IMR-90 (cell line): ENCODE data around the gene DOCK1. TPM values are rescaled to one million over a fixed set of nuclear protein-coding genes. Genes with fewer than 3 reads are reported as not detected.

Experiments used
- ATAC-seq: fragments of 200-7000 bp; cut with Tn5 transposase; 2 replicates; pipeline ENCODE4 v1.9.1; 2020; ENCODE audit warnings: low read depth, mild to moderate bottlenecking, moderate library complexity
- BruUV-seq: library from RNA; stranded (reverse); fragments of 400-500 nt; replicated peaks from 2 replicates; lab custom pipeline; 2021; lab: Mats Ljungman, UMichigan
- CTCF ChIA-PET: fragments of 300-600 bp; formaldehyde crosslinking; extraction: SDS; loops from one replicate; lab custom pipeline; 2021; ENCODE audit warnings: antibody characterized with exemption; lab: Yijun Ruan, JAX
- POLR2A ChIA-PET: fragments of 300-600 bp; sonication (Branson Sonifier 250); formaldehyde crosslinking; loops from one replicate; lab custom pipeline; 2022; ENCODE audit warnings: antibody characterized with exemption; ENCODE audit not compliant: unreplicated experiment; lab: Charles Lee
- DNase-seq: peaks from one replicate; pipeline ENCODE4 v3.0.0; 2013
- H2AFZ ChIP-seq: replicated peaks from 2 replicates; pipeline ENCODE3; 2013; ENCODE audit warnings: low read length, mild to moderate bottlenecking; ENCODE audit not compliant: poor library complexity
- H2AK5ac ChIP-seq: 2 replicates; pipeline ENCODE4 v1.6.1; 2013; ENCODE audit warnings: low read depth, low read length, inconsistent platforms
- H2AK9ac ChIP-seq: replicated peaks from 2 replicates; pipeline ENCODE3; 2013; ENCODE audit warnings: mild to moderate bottlenecking, low read depth, low read length, moderate library complexity; ENCODE audit not compliant: poor library complexity
- H2BK120ac ChIP-seq: 2 replicates; pipeline ENCODE4 v1.6.1; 2013; ENCODE audit warnings: low read depth, low read length, inconsistent platforms
- H2BK15ac ChIP-seq: 3 replicates; pipeline ENCODE4 v1.6.1; 2013; ENCODE audit warnings: low read depth, low read length, inconsistent platforms
- H2BK20ac ChIP-seq: 2 replicates; pipeline ENCODE4 v1.6.1; 2013; ENCODE audit warnings: low read depth, mild to moderate bottlenecking, inconsistent platforms, low read length, moderate library complexity
- H2BK5ac ChIP-seq: 2 replicates; pipeline ENCODE4 v1.6.1; 2013; ENCODE audit warnings: mild to moderate bottlenecking, low read depth, low read length, inconsistent platforms; ENCODE audit not compliant: poor library complexity, severe bottlenecking
- H3K14ac ChIP-seq: replicated peaks from 2 replicates; pipeline ENCODE4 v1.6.1; 2013; ENCODE audit warnings: low read depth, low read length, inconsistent platforms
- H3K18ac ChIP-seq: 2 replicates; pipeline ENCODE4 v1.6.1; 2013; ENCODE audit warnings: low read depth, low read length, control low read depth
- H3K23ac ChIP-seq: 2 replicates; pipeline ENCODE4 v1.6.1; 2013; ENCODE audit warnings: low read depth, low read length, inconsistent platforms
- H3K27ac ChIP-seq: 2 replicates; pipeline ENCODE4 v1.5.1; 2013; ENCODE audit warnings: mild to moderate bottlenecking, control low read depth, low read length; ENCODE audit not compliant: insufficient read depth
- H3K27me3 ChIP-seq: 2 replicates; pipeline ENCODE4 v1.6.1; 2013; ENCODE audit warnings: low read length; ENCODE audit not compliant: control insufficient read depth, insufficient read depth
- H3K36me3 ChIP-seq: 2 replicates; pipeline ENCODE4 v1.6.1; 2013; ENCODE audit warnings: low read length, mixed read lengths; ENCODE audit not compliant: control insufficient read depth, insufficient read depth
- H3K4ac ChIP-seq: 2 replicates; pipeline ENCODE4 v1.6.1; 2013; ENCODE audit warnings: low read depth, low read length, inconsistent platforms
- H3K4me1 ChIP-seq: 2 replicates; pipeline ENCODE4 v1.6.1; 2013; ENCODE audit warnings: low read length, mixed read lengths; ENCODE audit not compliant: control insufficient read depth, insufficient read depth
- H3K4me2 ChIP-seq: 2 replicates; pipeline ENCODE4 v1.6.1; 2013; ENCODE audit warnings: low read depth, mild to moderate bottlenecking, control low read depth, low read length, moderate library complexity
- H3K4me3 ChIP-seq: 2 replicates; pipeline ENCODE4 v1.5.1; 2013; ENCODE audit warnings: low read depth, mild to moderate bottlenecking, control low read depth, low read length, moderate library complexity; ENCODE audit not compliant: insufficient read depth
- H3K56ac ChIP-seq: 2 replicates; pipeline ENCODE4 v1.6.1; 2013; ENCODE audit warnings: low read length, inconsistent platforms; ENCODE audit not compliant: insufficient read depth; ENCODE audit errors: extremely low read depth
- H3K79me1 ChIP-seq, 2 experiments: 2 replicates each; pipeline ENCODE4 v1.6.1; 2013; ENCODE audit warnings: low read length in 2 of 2, inconsistent platforms in 1 of 2, low read depth in 1 of 2
- H3K9ac ChIP-seq: 2 replicates; pipeline ENCODE4 v1.6.1; 2013; ENCODE audit warnings: low read depth, low read length, control low read depth
- H3K9me1 ChIP-seq: 2 replicates; pipeline ENCODE4 v1.6.1; 2013; ENCODE audit warnings: low read length, inconsistent platforms; ENCODE audit not compliant: insufficient read depth
- H3K9me3 ChIP-seq: 2 replicates; pipeline ENCODE4 v1.6.1; 2013; ENCODE audit warnings: low read length; ENCODE audit not compliant: control insufficient read depth, insufficient read depth
- H4K20me1 ChIP-seq: 2 replicates; pipeline ENCODE4 v1.6.1; 2013; ENCODE audit warnings: low read length, inconsistent platforms; ENCODE audit not compliant: insufficient read depth
- H4K5ac ChIP-seq: 2 replicates; pipeline ENCODE4 v1.6.1; 2013; ENCODE audit warnings: mild to moderate bottlenecking, low read depth, low read length, control low read depth
- H4K8ac ChIP-seq, 2 experiments: 2 replicates each; pipeline ENCODE4 v1.6.1; 2013; ENCODE audit warnings: low read depth in 2 of 2, low read length in 2 of 2, control low read depth in 1 of 2, inconsistent platforms in 1 of 2
- H4K91ac ChIP-seq: 2 replicates; pipeline ENCODE4 v1.6.1; 2013; ENCODE audit warnings: low read depth, low read length, inconsistent platforms; ENCODE audit not compliant: insufficient read depth
- CTCF ChIP-seq: conservative IDR thresholded peaks from 2 replicates; pipeline ENCODE4 v1.5.1; 2012; ENCODE audit warnings: mild to moderate bottlenecking, low read depth, low read length, improper control_type of control experiment
- ELK1 ChIP-seq: fragments of 150-350 bp; IDR thresholded peaks from 2 replicates; pipeline ENCODE4 v1.6.1; 2016; ENCODE audit warnings: low read depth, mild to moderate bottlenecking, low read length, moderate library complexity, borderline replicate concordance
- MAZ ChIP-seq: IDR thresholded peaks from 2 replicates; pipeline ENCODE4 v1.6.1; 2012; ENCODE audit warnings: low read depth, mild to moderate bottlenecking, low read length, improper control_type of control experiment, moderate library complexity, borderline replicate concordance
- NFE2L2 ChIP-seq: fragments of 150-350 bp; IDR thresholded peaks from 2 replicates; pipeline ENCODE4 v1.6.1; 2016; ENCODE audit warnings: low read depth, mild to moderate bottlenecking, low read length
- RAD21 ChIP-seq: IDR thresholded peaks from 2 replicates; pipeline ENCODE4 v1.6.1; 2012; ENCODE audit warnings: low read length, improper control_type of control experiment
- RFX5 ChIP-seq: IDR thresholded peaks from 2 replicates; pipeline ENCODE4 v1.8.0; 2012; ENCODE audit warnings: low read depth, mild to moderate bottlenecking, low read length, moderate library complexity
- USF2 ChIP-seq: fragments of 150-350 bp; IDR thresholded peaks from 2 replicates; pipeline ENCODE4 v1.6.1; 2017; ENCODE audit warnings: mild to moderate bottlenecking, antibody characterized with exemption, low read length, low read depth
- WGBS, 2 experiments: methylation state at CpG; one replicate each; pipeline versions ENCODE4 v1.1.5 to v1.1.7; 2013; ENCODE audit warnings: missing lambda C conversion rate in 2 of 2; ENCODE audit not compliant: insufficient read length in 1 of 2; ENCODE audit errors: extremely low coverage in 2 of 2; 5-methylcytosine and 5-hydroxymethylcytosine counted together
- dilution Hi-C: fragments of 300-500 bp; cut with HindIII; formaldehyde crosslinking; loops from one replicate; pipeline ENCODE4 v1.14.3; 2018; ENCODE audit warnings: low sequenced_read_pairs; ENCODE audit not compliant: unreplicated experiment
- in situ Hi-C: fragments of 300-500 bp; cut with MboI; formaldehyde crosslinking; loops from 3 replicates; pipeline ENCODE4 v1.14.3; 2019; ENCODE audit warnings: low sequenced_read_pairs, inconsistent platforms, mixed read lengths
- intact Hi-C: fragments of 100-400 bp; cut with micrococcal nuclease; formaldehyde crosslinking; loops from 2 replicates; pipeline ENCODE4 v1.10.0; 2022
- polyA plus RNA-seq, 3 experiments: library from polyadenylated mRNA; depleted of rRNA; stranded (reverse); fragments of >200 nt; gene quantifications; 2 replicates each; pipeline ENCODE4 v1.2.3, GENCODE V29; 2012; ENCODE audit warnings: low replicate concordance in 1 of 3
- total RNA-seq: library from RNA; depleted of rRNA; stranded (reverse); fragments of >200 nt; gene quantifications from 2 replicates; pipeline ENCODE4 v1.2.3, GENCODE V29; 2012

The DOCK1 gene
- total and polyA plus RNA-seq, 2 of the 4 experiments (the other 2 are of a cell fraction): 28.2 to 71.0 TPM

GRCh38 chr10:127429601-127430312 is 524.5 kb downstream of the DOCK1 start:
- no peak overlapping the region for H2AK9ac ChIP-seq
- peaks cover 9% of the 10 kb centered on the region; the same call in 1 of the 2 replicates for H4K20me1 ChIP-seq
- H3K4me2 ChIP-seq: no peak overlapping the region
- no peak overlapping the region for H3K4ac ChIP-seq
- POLR2A ChIA-PET: no interaction called here
- H4K5ac ChIP-seq: no peak overlapping the region
- intact Hi-C loops (loop anchor here (10.0 kb wide), 1 partner anchor 235 kb away; the partner anchor contains the start of gene INSYN2A), dilution Hi-C loops (no loop called here), in situ Hi-C loops (no loop called here)
- H2BK20ac ChIP-seq: no peak overlapping the region
- H3K56ac ChIP-seq: no peak overlapping the region
- no peak for TF ChIP-seq NFE2L2
- no peak for TF ChIP-seq CTCF
- no peak for TF ChIP-seq RAD21
- no peak for TF ChIP-seq USF2
- no peak for TF ChIP-seq MAZ
- TF ChIP-seq RFX5: no peak
- TF ChIP-seq ELK1: no peak
- H3K36me3 ChIP-seq: peaks cover 53% of the 10 kb centered on the region
- no peak overlapping the region for H3K14ac ChIP-seq
- no peak overlapping the region for H2BK15ac ChIP-seq
- H3K9ac ChIP-seq: no peak overlapping the region
- H3K23ac ChIP-seq: no peak overlapping the region
- no peak overlapping the region for H3K27ac ChIP-seq
- peaks cover 5% of the 10 kb centered on the region for H3K4me1 ChIP-seq
- BruUV-seq: no TSS peak
- WGBS, 2 experiments: 100% methylated on average over 2 of the region's 19 CpGs; no CpG with 5 or more reads in 1 of the 2 experiments
- CTCF ChIA-PET: interaction anchor here (1.0 kb wide), 1 partner anchor 91 kb away, joined by 3 read pairs; no protein-coding TSS in a partner anchor
- no peaks in the 10 kb centered on the region for H3K27me3 ChIP-seq
- no peak overlapping the region for H2BK120ac ChIP-seq
- H2BK5ac ChIP-seq: no peak overlapping the region
- H3K18ac ChIP-seq: no peak overlapping the region
- no peak overlapping the region for H4K8ac ChIP-seq
- peaks cover 12% of the 10 kb centered on the region; the same call in 1 of the 2 replicates for H3K9me1 ChIP-seq
- H3K9me3 ChIP-seq: no peaks in the 10 kb centered on the region
- H4K91ac ChIP-seq: no peak overlapping the region
- ATAC-seq (no peak), DNase-seq (no peak)
- no peak overlapping the region for H2AK5ac ChIP-seq
- H2AFZ ChIP-seq: no peak overlapping the region
- H3K4me3 ChIP-seq: no peak overlapping the region
- H3K79me1 ChIP-seq: no peaks in the 10 kb centered on the region; a peak in 1 of 4 replicates
